ENCODE results near the gene GALNT7.

Gene GALNT7

GRCh38 chr4:173294444-173294843 is 125.8 kb downstream of the GALNT7 start:
- DNase-seq (ENCODE audit: low read depth in 2 of 2), result no peak

GRCh38 chr4:173301518-173302201 is 133.0 kb downstream of the GALNT7 start:
- no peak for DNase-seq (ENCODE audit: low read depth in 2 of 2)

- no peak for DNase-seq (ENCODE audit: low read depth in 2 of 2)
Measured at GRCh38 chr4:173307778-173308177, 139.2 kb downstream of the GALNT7 start.

- DNase-seq (ENCODE audit: low read depth in 2 of 2), result no peak
Measured at GRCh38 chr4:173311368-173311767, 142.8 kb downstream of the GALNT7 start.

GRCh38 chr4:173314715-173315114 is 146.1 kb downstream of the GALNT7 start:
- no peak for DNase-seq (ENCODE audit: low read depth in 2 of 2)

GRCh38 chr4:173316060-173316459 is 147.4 kb downstream of the GALNT7 start:
- no peak for DNase-seq (ENCODE audit: low read depth in 2 of 2)

GRCh38 chr4:173317004-173317403 is 148.4 kb downstream of the GALNT7 start:
- DNase-seq (ENCODE audit: low read depth in 2 of 2), result no peak

- DNase-seq (ENCODE audit: low read depth in 2 of 2), result no peak
Measured at GRCh38 chr4:173318240-173318639, 149.6 kb downstream of the GALNT7 start.

GRCh38 chr4:173318648-173319211 is 150.1 kb downstream of the GALNT7 start:
- no peak for DNase-seq (ENCODE audit: low read depth in 2 of 2)

- no peak for DNase-seq (ENCODE audit: low read depth in 2 of 2)
Measured at GRCh38 chr4:173319696-173320095, 151.1 kb downstream of the GALNT7 start.

GRCh38 chr4:173325007-173325736 is 156.6 kb downstream of the GALNT7 start:
- no peak for DNase-seq (ENCODE audit: low read depth in 2 of 2)

GRCh38 chr4:173328236-173328901 is 159.8 kb downstream of the GALNT7 start:
- DNase-seq (ENCODE audit: low read depth in 2 of 2), result no peak

- no peak for DNase-seq (ENCODE audit: low read depth in 2 of 2)
Measured at GRCh38 chr4:173330590-173330989, 162.0 kb downstream of the GALNT7 start.

GRCh38 chr4:173332021-173332487 is 163.4 kb downstream of the GALNT7 start:
- no peak for DNase-seq (ENCODE audit: low read depth in 2 of 2)

GRCh38 chr4:173332963-173333657 is 164.5 kb downstream of the GALNT7 start:
- DNase-seq (ENCODE audit: low read depth in 2 of 2), result no peak

- DNase-seq (ENCODE audit: low read depth in 2 of 2), result peak; percentile 6 to 23
Measured at GRCh38 chr4:173333658-173334084, 165.1 kb downstream of the GALNT7 start.

GRCh38 chr4:173334085-173334890 is 165.7 kb downstream of the GALNT7 start, which contains the start of gene HMGB2:
HMGB2 (minus strand) TSS chr4:173334358; CDS start chr4:173333649, 709 bp downstream.
- peak; percentile 98 to 100 for DNase-seq (ENCODE audit: low read depth in 2 of 2)

GRCh38 chr4:173334891-173335752 is 166.5 kb downstream of the GALNT7 start:
- peak in 1 of 2 donors; percentile 3 for DNase-seq (ENCODE audit: low read depth in 2 of 2)

GRCh38 chr4:173337463-173337862 is 168.9 kb downstream of the GALNT7 start:
- DNase-seq (ENCODE audit: low read depth in 2 of 2), result no peak

Measured in stimulated activated CD8-positive, alpha-beta memory T cell treated with anti-CD3 and anti-CD28 coated beads, Interleukin-2, amount 100 ng/mL, for 1 hour (primary cell).